T-helper 1 cell treated with Interleukin-12 subunit alpha and Interleukin-12 subunit beta and Interleukin-4 antibody, amounts not matched to agents 30 μg/mL and 1 μg/mL, for 36 hours (primary cell): Measurements from ENCODE around the gene BLOC1S1.

Source experiments
- H3K27ac Mint-ChIP-seq: one replicate; pipeline ENCODE4 v1.8.0; 2021; ENCODE audit warnings: mild to moderate bottlenecking, mixed read lengths
- H3K27me3 Mint-ChIP-seq: one replicate; pipeline ENCODE4 v1.8.0; 2021; ENCODE audit warnings: low read depth, mixed read lengths
- H3K36me3 Mint-ChIP-seq: one replicate; pipeline ENCODE4 v1.8.0; 2021; ENCODE audit warnings: low read depth, mixed read lengths
- H3K4me1 Mint-ChIP-seq: one replicate; pipeline ENCODE4 v1.8.0; 2021; ENCODE audit warnings: low read depth, mixed read lengths
- H3K4me3 Mint-ChIP-seq: one replicate; pipeline ENCODE4 v1.8.0; 2021; ENCODE audit warnings: mild to moderate bottlenecking, moderate library complexity, mixed read lengths
- H3K9me3 Mint-ChIP-seq: one replicate; pipeline ENCODE4 v1.8.0; 2021; ENCODE audit warnings: mixed read lengths

Gene BLOC1S1

GRCh38 chr12:55687746-55688145, 28.1 kb upstream of the BLOC1S1 start:
- Mint-ChIP-seq H3K4me1 (peaks cover 3% of the 10 kb centered on the region), H3K27me3 (peaks cover 16% of the 10 kb centered on the region), H3K9me3 (no peaks in the 10 kb centered on the region), H3K27ac (no peak overlapping the region), H3K36me3 (no peaks in the 10 kb centered on the region), H3K4me3 (no peak overlapping the region)

GRCh38 chr12:55688716-55689655, 26.9 kb upstream of the BLOC1S1 start:
- Mint-ChIP-seq H3K4me3 (no peak overlapping the region), H3K4me1 (peaks cover 3% of the 10 kb centered on the region), H3K27me3 (peaks cover 14% of the 10 kb centered on the region), H3K27ac (no peak overlapping the region), H3K9me3 (no peaks in the 10 kb centered on the region), H3K36me3 (no peaks in the 10 kb centered on the region)

- Mint-ChIP-seq H3K36me3 (no peaks in the 10 kb centered on the region), H3K4me1 (peaks cover 1% of the 10 kb centered on the region), H3K27me3 (peaks cover 7% of the 10 kb centered on the region), H3K9me3 (no peaks in the 10 kb centered on the region), H3K27ac (no peak overlapping the region), H3K4me3 (no peak overlapping the region)
These were observed 23.1 kb upstream of the BLOC1S1 start for GRCh38 chr12:55692631-55693322.

GRCh38 chr12:55693323-55694187, 22.3 kb upstream of the BLOC1S1 start:
- no peak overlapping the region for H3K4me3 Mint-ChIP-seq
- peaks cover 7% of the 10 kb centered on the region for H3K27me3 Mint-ChIP-seq
- H3K9me3 Mint-ChIP-seq, result no peaks in the 10 kb centered on the region
- no peaks in the 10 kb centered on the region for H3K36me3 Mint-ChIP-seq
- H3K4me1 Mint-ChIP-seq, result no peaks in the 10 kb centered on the region
- no peak overlapping the region for H3K27ac Mint-ChIP-seq

- H3K36me3 Mint-ChIP-seq, result no peaks in the 10 kb centered on the region
- H3K9me3 Mint-ChIP-seq, result no peaks in the 10 kb centered on the region
- peaks cover 7% of the 10 kb centered on the region for H3K27me3 Mint-ChIP-seq
- H3K4me1 Mint-ChIP-seq, result no peaks in the 10 kb centered on the region
- no peak overlapping the region for H3K4me3 Mint-ChIP-seq
- no peak overlapping the region for H3K27ac Mint-ChIP-seq
These were observed 21.7 kb upstream of the BLOC1S1 start for GRCh38 chr12:55694188-55694515.

GRCh38 chr12:55694651-55695050, 21.2 kb upstream of the BLOC1S1 start:
- Mint-ChIP-seq H3K27ac (no peak overlapping the region), H3K9me3 (no peaks in the 10 kb centered on the region), H3K27me3 (peaks cover 4% of the 10 kb centered on the region), H3K4me3 (no peak overlapping the region), H3K36me3 (no peaks in the 10 kb centered on the region), H3K4me1 (no peaks in the 10 kb centered on the region)

GRCh38 chr12:55695349-55695748, 20.5 kb upstream of the BLOC1S1 start:
- no peak overlapping the region for H3K27ac Mint-ChIP-seq
- no peaks in the 10 kb centered on the region for H3K36me3 Mint-ChIP-seq
- no peaks in the 10 kb centered on the region for H3K4me1 Mint-ChIP-seq

GRCh38 chr12:55696141-55696540, 19.7 kb upstream of the BLOC1S1 start:
- Mint-ChIP-seq H3K27ac (no peak overlapping the region), H3K9me3 (no peaks in the 10 kb centered on the region)

More at GRCh38 chr12:55695349-55695748, 20.5 kb upstream of the BLOC1S1 start:
- no peaks in the 10 kb centered on the region for H3K9me3 Mint-ChIP-seq
- H3K27me3 Mint-ChIP-seq, result peaks cover 4% of the 10 kb centered on the region
- no peak overlapping the region for H3K4me3 Mint-ChIP-seq

GRCh38 chr12:55696796-55697462, 18.9 kb upstream of the BLOC1S1 start:
- H3K27me3 Mint-ChIP-seq, result no peaks in the 10 kb centered on the region
- no peaks in the 10 kb centered on the region for H3K9me3 Mint-ChIP-seq
- H3K4me1 Mint-ChIP-seq, result no peaks in the 10 kb centered on the region
- H3K36me3 Mint-ChIP-seq, result no peaks in the 10 kb centered on the region
- no peak overlapping the region for H3K4me3 Mint-ChIP-seq
- H3K27ac Mint-ChIP-seq, result no peak overlapping the region

More at GRCh38 chr12:55696141-55696540, 19.7 kb upstream of the BLOC1S1 start:
- no peaks in the 10 kb centered on the region for H3K36me3 Mint-ChIP-seq
- no peak overlapping the region for H3K4me3 Mint-ChIP-seq
- H3K4me1 Mint-ChIP-seq, result no peaks in the 10 kb centered on the region
- H3K27me3 Mint-ChIP-seq, result peaks cover 2% of the 10 kb centered on the region

GRCh38 chr12:55697686-55698085, 18.2 kb upstream of the BLOC1S1 start:
- no peaks in the 10 kb centered on the region for H3K36me3 Mint-ChIP-seq
- no peaks in the 10 kb centered on the region for H3K27me3 Mint-ChIP-seq
- H3K9me3 Mint-ChIP-seq, result no peaks in the 10 kb centered on the region
- no peaks in the 10 kb centered on the region for H3K4me1 Mint-ChIP-seq
- H3K27ac Mint-ChIP-seq, result no peak overlapping the region
- H3K4me3 Mint-ChIP-seq, result no peak overlapping the region

GRCh38 chr12:55698241-55698955, 17.4 kb upstream of the BLOC1S1 start:
- Mint-ChIP-seq H3K27me3 (no peaks in the 10 kb centered on the region), H3K27ac (no peak overlapping the region), H3K36me3 (no peaks in the 10 kb centered on the region), H3K9me3 (no peaks in the 10 kb centered on the region), H3K4me1 (no peaks in the 10 kb centered on the region), H3K4me3 (no peak overlapping the region)

- H3K27me3 Mint-ChIP-seq, result peaks cover 4% of the 10 kb centered on the region
- no peaks in the 10 kb centered on the region for H3K4me1 Mint-ChIP-seq
- no peaks in the 10 kb centered on the region for H3K9me3 Mint-ChIP-seq
- H3K36me3 Mint-ChIP-seq, result no peaks in the 10 kb centered on the region
- no peak overlapping the region for H3K4me3 Mint-ChIP-seq
- H3K27ac Mint-ChIP-seq, result no peak overlapping the region
These were observed 16.9 kb upstream of the BLOC1S1 start for GRCh38 chr12:55698965-55699364.

- no peak overlapping the region for H3K4me3 Mint-ChIP-seq
- no peaks in the 10 kb centered on the region for H3K36me3 Mint-ChIP-seq
- H3K9me3 Mint-ChIP-seq, result no peaks in the 10 kb centered on the region
- H3K27me3 Mint-ChIP-seq, result peaks cover 7% of the 10 kb centered on the region
- H3K27ac Mint-ChIP-seq, result no peak overlapping the region
- H3K4me1 Mint-ChIP-seq, result no peaks in the 10 kb centered on the region
These were observed 16.3 kb upstream of the BLOC1S1 start for GRCh38 chr12:55699471-55700055.
